Mesendoderm (in vitro differentiated cells): ENCODE results near the gene TLE3.

Experiments
- DNase-seq: peaks from one replicate; pipeline ENCODE4 v3.0.0; 2013
- H2AK5ac ChIP-seq: 2 replicates; pipeline ENCODE4 v1.6.1; 2013; ENCODE audit warnings: low read length, inconsistent platforms
- H2BK120ac ChIP-seq: 2 replicates; pipeline ENCODE4 v1.6.1; 2013; ENCODE audit warnings: low read depth, mild to moderate bottlenecking, low read length, moderate library complexity, mixed read lengths
- H2BK15ac ChIP-seq: replicated peaks from 2 replicates; pipeline ENCODE4 v1.6.1; 2013; ENCODE audit warnings: low read depth, mild to moderate bottlenecking, moderate library complexity
- H2BK5ac ChIP-seq: 2 replicates; pipeline ENCODE4 v1.6.1; 2013; ENCODE audit warnings: low read length, inconsistent platforms
- H3K18ac ChIP-seq: 2 replicates; pipeline ENCODE4 v1.6.1; 2013; ENCODE audit warnings: mild to moderate bottlenecking, low read length, mixed read lengths
- H3K23ac ChIP-seq: one replicate; pipeline ENCODE4 v1.6.1; 2013; ENCODE audit warnings: low read length
- H3K27ac ChIP-seq: 2 replicates; pipeline ENCODE4 v1.5.1; 2013; ENCODE audit warnings: low read depth, mild to moderate bottlenecking, inconsistent platforms, low read length, moderate library complexity
- H3K27me3 ChIP-seq: 2 replicates; pipeline ENCODE4 v1.6.1; 2013; ENCODE audit warnings: low read length, control low read depth, mild to moderate bottlenecking, inconsistent platforms; ENCODE audit not compliant: insufficient read depth, poor library complexity
- H3K36me3 ChIP-seq: 2 replicates; pipeline ENCODE4 v1.6.1; 2013; ENCODE audit warnings: low read length, inconsistent platforms; ENCODE audit not compliant: control insufficient read depth, insufficient read depth
- H3K4ac ChIP-seq: one replicate; pipeline ENCODE4 v1.6.1; 2013; ENCODE audit warnings: low read depth, mild to moderate bottlenecking, low read length, moderate library complexity
- H3K4me1 ChIP-seq: 2 replicates; pipeline ENCODE4 v1.6.1; 2013; ENCODE audit warnings: low read depth, low read length, inconsistent platforms; ENCODE audit not compliant: control insufficient read depth
- H3K4me2 ChIP-seq: 2 replicates; pipeline ENCODE4 v1.6.1; 2013; ENCODE audit warnings: low read length
- H3K4me3 ChIP-seq: 2 replicates; pipeline ENCODE4 v1.5.1; 2013; ENCODE audit warnings: mild to moderate bottlenecking, low read length
- H3K56ac ChIP-seq: one replicate; pipeline ENCODE4 v1.6.1; 2013; ENCODE audit warnings: low read length
- H3K79me1 ChIP-seq: 2 replicates; pipeline ENCODE4 v1.6.1; 2013; ENCODE audit warnings: low read length, inconsistent platforms
- H3K79me2 ChIP-seq: 2 replicates; pipeline ENCODE4 v1.6.1; 2013; ENCODE audit warnings: mild to moderate bottlenecking, low read length; ENCODE audit not compliant: control insufficient read depth, insufficient read depth
- H3K9ac ChIP-seq: 2 replicates; pipeline ENCODE4 v1.6.1; 2013; ENCODE audit warnings: low read length, inconsistent platforms
- H4K5ac ChIP-seq: one replicate; pipeline ENCODE4 v1.6.1; 2013; ENCODE audit warnings: low read length
- H4K8ac ChIP-seq: one replicate; pipeline ENCODE4 v1.6.1; 2013; ENCODE audit warnings: low read depth, mild to moderate bottlenecking, control low read depth, low read length, moderate library complexity
- WGBS: extraction: QIAGEN DNeasy Blood & Tissue Kit; methylation state at CpG from one replicate; pipeline ENCODE4 v1.1.7; 2013; ENCODE audit warnings: low lambda C conversion rate, missing lambda C conversion rate; ENCODE audit not compliant: insufficient coverage; ENCODE audit errors: extremely low coverage; 5-methylcytosine and 5-hydroxymethylcytosine counted together

Gene TLE3

GRCh38 chr15:70017025-70017424 lies 80.7 kb downstream of the TLE3 start:
- Histone ChIP-seq H3K36me3 (no peaks in the 10 kb centered on the region), H3K4me2 (no peak overlapping the region), H2BK5ac (no peak overlapping the region), H3K23ac (no peak overlapping the region), H2AK5ac (no peak overlapping the region), H4K8ac (no peak overlapping the region), H3K9ac (no peak overlapping the region), H4K5ac (no peak overlapping the region), H3K27me3 (no peaks in the 10 kb centered on the region), H3K56ac (no peak overlapping the region), H3K4me3 (no peak overlapping the region), H2BK15ac (no peak overlapping the region), H3K27ac (no peak overlapping the region), H3K79me1 (no peaks in the 10 kb centered on the region), H3K4me1 (no peaks in the 10 kb centered on the region), H2BK120ac (no peak overlapping the region), H3K18ac (no peak overlapping the region), H3K79me2 (no peaks in the 10 kb centered on the region), H3K4ac (no peak overlapping the region)
- no peak for DNase-seq
- no CpG with 5 or more reads among the region's 4 CpGs for WGBS

- Histone ChIP-seq H3K79me1 (no peaks in the 10 kb centered on the region), H3K56ac (no peak overlapping the region), H3K9ac (no peak overlapping the region), H2BK120ac (no peak overlapping the region), H3K18ac (no peak overlapping the region), H3K36me3 (no peaks in the 10 kb centered on the region), H2BK5ac (no peak overlapping the region), H3K4me2 (no peak overlapping the region), H3K79me2 (no peaks in the 10 kb centered on the region), H3K23ac (no peak overlapping the region), H4K5ac (no peak overlapping the region), H3K27ac (no peak overlapping the region), H2AK5ac (no peak overlapping the region), H2BK15ac (no peak overlapping the region), H3K4ac (no peak overlapping the region), H3K4me3 (no peak overlapping the region), H3K4me1 (no peaks in the 10 kb centered on the region), H4K8ac (no peak overlapping the region), H3K27me3 (no peaks in the 10 kb centered on the region)
- no peak for DNase-seq
- WGBS: no CpG with 5 or more reads among the region's 6 CpGs
Measured at GRCh38 chr15:70016511-70016994, 81.2 kb downstream of the TLE3 start.

GRCh38 chr15:70014860-70015490 lies 82.7 kb downstream of the TLE3 start:
- Histone ChIP-seq H2AK5ac (no peak overlapping the region), H3K23ac (no peak overlapping the region), H3K56ac (peak overlapping the region; percentile 19), H3K79me2 (no peaks in the 10 kb centered on the region), H3K4ac (no peak overlapping the region), H3K9ac (no peak overlapping the region), H4K8ac (no peak overlapping the region), H2BK120ac (no peak overlapping the region), H3K18ac (no peak overlapping the region), H3K4me3 (no peak overlapping the region), H2BK15ac (no peak overlapping the region), H2BK5ac (no peak overlapping the region), H3K27ac (no peak overlapping the region), H3K4me2 (no peak overlapping the region), H3K4me1 (no peaks in the 10 kb centered on the region), H3K36me3 (no peaks in the 10 kb centered on the region), H3K27me3 (no peaks in the 10 kb centered on the region), H4K5ac (no peak overlapping the region), H3K79me1 (no peaks in the 10 kb centered on the region)
- no CpG with 5 or more reads among the region's 9 CpGs for WGBS
- DNase-seq: peak; percentile 85

GRCh38 chr15:70014331-70014730 lies 83.4 kb downstream of the TLE3 start:
- Histone ChIP-seq H3K4me1 (no peaks in the 10 kb centered on the region), H4K8ac (no peak overlapping the region), H3K27me3 (no peaks in the 10 kb centered on the region), H3K79me1 (no peaks in the 10 kb centered on the region), H3K23ac (no peak overlapping the region), H4K5ac (no peak overlapping the region), H3K4me3 (no peak overlapping the region), H3K27ac (no peak overlapping the region), H3K79me2 (no peaks in the 10 kb centered on the region), H2BK120ac (no peak overlapping the region), H3K4ac (no peak overlapping the region), H3K4me2 (no peak overlapping the region), H2BK5ac (no peak overlapping the region), H3K36me3 (no peaks in the 10 kb centered on the region), H3K9ac (no peak overlapping the region), H3K56ac (no peak overlapping the region), H3K18ac (no peak overlapping the region), H2BK15ac (no peak overlapping the region), H2AK5ac (no peak overlapping the region)
- DNase-seq: no peak
- WGBS: no CpG with 5 or more reads among the region's 6 CpGs

- Histone ChIP-seq H3K79me1 (no peaks in the 10 kb centered on the region), H3K18ac (no peak overlapping the region), H3K4me3 (no peak overlapping the region), H3K23ac (no peak overlapping the region), H4K5ac (no peak overlapping the region), H3K4me1 (no peaks in the 10 kb centered on the region), H2BK120ac (no peak overlapping the region), H3K4ac (no peak overlapping the region), H3K4me2 (no peak overlapping the region), H3K27me3 (no peaks in the 10 kb centered on the region), H3K36me3 (no peaks in the 10 kb centered on the region), H2AK5ac (no peak overlapping the region), H2BK5ac (no peak overlapping the region), H3K9ac (no peak overlapping the region), H3K27ac (no peak overlapping the region), H2BK15ac (no peak overlapping the region), H3K56ac (no peak overlapping the region), H3K79me2 (no peaks in the 10 kb centered on the region), H4K8ac (no peak overlapping the region)
- no peak for DNase-seq
- no CpG with 5 or more reads among the region's 8 CpGs for WGBS
Measured at GRCh38 chr15:70013656-70014313, 83.9 kb downstream of the TLE3 start.
